Right atrium auricular region (tissue), 2 donors: ENCODE results near the gene LIX1L. TPM values are rescaled to one million over a fixed set of nuclear protein-coding genes. Genes with fewer than 3 reads are reported as not detected.

ENCODE experiments used
- DNase-seq: peaks from one replicate; pipeline ENCODE4 v3.0.0-alpha.2; 2019; ENCODE audit warnings: low spot score
- H3K27ac ChIP-seq, 2 donors: fragments of 200-600 bp; sonication (generic); 1 replicate in 1 of 2; 2 replicates in 1 of 2; pipeline ENCODE4 v1.5.1; 2016 to 2019
- H3K27me3 ChIP-seq, 2 donors: fragments of 200-600 bp; sonication (generic); one replicate each; pipeline versions ENCODE4 v1.5.1 to v1.6.0; 2017 to 2019
- H3K36me3 ChIP-seq: fragments of 200-600 bp; sonication (generic); one replicate; pipeline ENCODE4 v1.5.1; 2016
- H3K4me1 ChIP-seq, 2 donors: fragments of 200-600 bp; sonication (generic); one replicate each; pipeline versions ENCODE4 v1.5.1 to v1.6.0; 2017 to 2019
- H3K4me3 ChIP-seq, 2 donors: fragments of 200-600 bp; sonication (generic); 1 replicate in 1 of 2; 2 replicates in 1 of 2; pipeline ENCODE4 v1.5.1; 2017 to 2019; ENCODE audit warnings: mild to moderate bottlenecking in 1 of 2, moderate library complexity in 1 of 2
- H3K9me3 ChIP-seq, 2 donors: fragments of 200-600 bp; sonication (generic); one replicate each; pipeline ENCODE4 v1.5.1; 2019
- CTCF ChIP-seq, 2 donors: fragments of 200-600 bp; sonication (generic); IDR thresholded peaks; one replicate each; pipeline ENCODE4 v1.5.1; 2019; ENCODE audit warnings: antibody characterized with exemption in 2 of 2
- total RNA-seq, 2 donors: library from RNA; depleted of rRNA; stranded (reverse); fragments of >200 nt; gene quantifications; one replicate each; pipeline ENCODE4 v1.1.0, GENCODE V29; 2016

LIX1L gene
- total RNA-seq, 2 donors from 2014 or later, result 26.6 to 36.6 TPM

GRCh38 chr1:145978471-145978853, 20.6 kb upstream of the LIX1L start:
- Histone ChIP-seq H3K27ac (peak overlapping the region; percentile 96 to 98), H3K4me3 (peak overlapping the region; percentile 13 to 37), H3K36me3 (no peaks in the 10 kb centered on the region), H3K9me3 (no peaks in the 10 kb centered on the region), H3K27me3 (no peaks in the 10 kb centered on the region), H3K4me1 (peaks cover 0 to 62% of the 10 kb centered on the region in 2 donors)
- no peak for TF ChIP-seq CTCF (IDR thresholded peaks at IDR 0.05)
- DNase-seq, result no peak

GRCh38 chr1:145977486-145978470, 20.0 kb upstream of the LIX1L start:
- Histone ChIP-seq H3K27ac (peak overlapping the region; percentile 96 to 98), H3K4me3 (peak overlapping the region in 1 of 2 donors; percentile 12), H3K36me3 (no peaks in the 10 kb centered on the region), H3K27me3 (no peaks in the 10 kb centered on the region), H3K4me1 (peaks cover 0 to 55% of the 10 kb centered on the region in 2 donors), H3K9me3 (no peaks in the 10 kb centered on the region)
- peak; percentile 87 for DNase-seq
- peak; percentile 78 to 88 for TF ChIP-seq CTCF (IDR thresholded peaks at IDR 0.05)

- peaks cover 0 to 47% of the 10 kb centered on the region in 2 donors for H3K4me1 ChIP-seq
- no peak overlapping the region for H3K4me3 ChIP-seq
- peak; percentile 54 for DNase-seq
- no peak for TF ChIP-seq CTCF (IDR thresholded peaks at IDR 0.05)
- H3K9me3 ChIP-seq, result no peaks in the 10 kb centered on the region
- H3K36me3 ChIP-seq, result no peaks in the 10 kb centered on the region
- H3K27me3 ChIP-seq, result no peaks in the 10 kb centered on the region
- peak overlapping the region; percentile 96 to 98 for H3K27ac ChIP-seq
Measured at GRCh38 chr1:145977016-145977415, 19.2 kb upstream of the LIX1L start.

GRCh38 chr1:145975216-145975615, 17.4 kb upstream of the LIX1L start:
- no peak overlapping the region for H3K4me3 ChIP-seq
- no peak for TF ChIP-seq CTCF (IDR thresholded peaks at IDR 0.05)
- H3K4me1 ChIP-seq, result peaks cover 0 to 29% of the 10 kb centered on the region in 2 donors
- H3K27ac ChIP-seq, result no peak overlapping the region
- no peaks in the 10 kb centered on the region for H3K9me3 ChIP-seq
- H3K36me3 ChIP-seq, result no peaks in the 10 kb centered on the region
- no peaks in the 10 kb centered on the region for H3K27me3 ChIP-seq
- peak; percentile 4 for DNase-seq

- no peaks in the 10 kb centered on the region for H3K36me3 ChIP-seq
- no peaks in the 10 kb centered on the region for H3K9me3 ChIP-seq
- H3K27ac ChIP-seq, result no peak overlapping the region
- no peak for DNase-seq
- no peaks in the 10 kb centered on the region for H3K27me3 ChIP-seq
- peaks cover 0 to 24% of the 10 kb centered on the region in 2 donors for H3K4me1 ChIP-seq
- TF ChIP-seq CTCF (IDR thresholded peaks at IDR 0.05), result no peak
- no peak overlapping the region for H3K4me3 ChIP-seq
Measured at GRCh38 chr1:145974721-145975120, 16.9 kb upstream of the LIX1L start.
